Measurements from ENCODE around the gene DDX56.
"Not testable (repeated sequence)": the region's sequence is repeated elsewhere in the genome, so short reads cannot be mapped to it uniquely, and the experiment has no call there.

Gene DDX56

GRCh38 chr7:44563171-44563679, 10.5 kb downstream of the DDX56 start:
- TF ChIP-seq, protein P1, sequence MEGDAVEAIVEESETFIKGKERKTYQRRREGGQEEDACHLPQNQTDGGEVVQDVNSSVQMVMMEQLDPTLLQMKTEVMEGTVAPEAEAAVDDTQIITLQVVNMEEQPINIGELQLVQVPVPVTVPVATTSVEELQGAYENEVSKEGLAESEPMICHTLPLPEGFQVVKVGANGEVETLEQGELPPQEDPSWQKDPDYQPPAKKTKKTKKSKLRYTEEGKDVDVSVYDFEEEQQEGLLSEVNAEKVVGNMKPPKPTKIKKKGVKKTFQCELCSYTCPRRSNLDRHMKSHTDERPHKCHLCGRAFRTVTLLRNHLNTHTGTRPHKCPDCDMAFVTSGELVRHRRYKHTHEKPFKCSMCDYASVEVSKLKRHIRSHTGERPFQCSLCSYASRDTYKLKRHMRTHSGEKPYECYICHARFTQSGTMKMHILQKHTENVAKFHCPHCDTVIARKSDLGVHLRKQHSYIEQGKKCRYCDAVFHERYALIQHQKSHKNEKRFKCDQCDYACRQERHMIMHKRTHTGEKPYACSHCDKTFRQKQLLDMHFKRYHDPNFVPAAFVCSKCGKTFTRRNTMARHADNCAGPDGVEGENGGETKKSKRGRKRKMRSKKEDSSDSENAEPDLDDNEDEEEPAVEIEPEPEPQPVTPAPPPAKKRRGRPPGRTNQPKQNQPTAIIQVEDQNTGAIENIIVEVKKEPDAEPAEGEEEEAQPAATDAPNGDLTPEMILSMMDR (IDR thresholded peaks at IDR 0.05; ENCODE audit: low read length, missing control alignments): no peak
- no peak overlapping the region for H3K4me3 ChIP-seq (replicated peaks; ENCODE audit: low read depth, low read length)
- no peak for DNase-seq (ENCODE audit: low read depth)

GRCh38 chr7:44562622-44562962, 11.1 kb downstream of the DDX56 start:
- DNase-seq (ENCODE audit: low read depth); H3K4me3 ChIP-seq (replicated peaks; ENCODE audit: low read depth, low read length): not testable (repeated sequence)

- TF ChIP-seq, protein P1 (IDR thresholded peaks at IDR 0.05; ENCODE audit: low read length, missing control alignments): no peak
- H3K4me3 ChIP-seq (replicated peaks; ENCODE audit: low read depth, low read length): no peak overlapping the region
- peak; percentile 52 for DNase-seq (ENCODE audit: low read depth)
These were observed 11.6 kb downstream of the DDX56 start for GRCh38 chr7:44561962-44562621.

DNA sequence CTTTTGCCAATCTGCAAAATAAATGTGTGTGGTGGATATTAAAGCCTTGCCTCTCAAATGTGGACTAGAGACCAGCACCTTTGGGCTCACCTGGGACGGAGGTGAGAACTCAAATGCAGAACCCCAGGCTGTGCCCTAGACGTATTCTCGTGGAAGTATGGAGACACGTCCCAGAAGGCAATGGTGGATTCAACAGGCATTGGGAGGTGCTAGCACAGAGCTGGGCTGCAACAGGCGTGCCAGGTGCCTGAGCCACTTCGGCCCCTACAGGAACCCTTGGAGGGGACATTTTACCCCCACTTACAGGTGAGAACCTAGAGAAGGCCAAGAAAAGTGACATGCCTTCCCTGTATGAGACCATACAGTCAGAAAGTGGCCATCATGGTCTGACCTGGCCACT, 12.2 kb downstream of the DDX56 start:
- H3K4me3 ChIP-seq (replicated peaks; ENCODE audit: low read depth, low read length): no peak overlapping the region
- TF ChIP-seq, protein P1 (IDR thresholded peaks at IDR 0.05; ENCODE audit: low read length, missing control alignments): no peak
- no peak for DNase-seq (ENCODE audit: low read depth)

DNA sequence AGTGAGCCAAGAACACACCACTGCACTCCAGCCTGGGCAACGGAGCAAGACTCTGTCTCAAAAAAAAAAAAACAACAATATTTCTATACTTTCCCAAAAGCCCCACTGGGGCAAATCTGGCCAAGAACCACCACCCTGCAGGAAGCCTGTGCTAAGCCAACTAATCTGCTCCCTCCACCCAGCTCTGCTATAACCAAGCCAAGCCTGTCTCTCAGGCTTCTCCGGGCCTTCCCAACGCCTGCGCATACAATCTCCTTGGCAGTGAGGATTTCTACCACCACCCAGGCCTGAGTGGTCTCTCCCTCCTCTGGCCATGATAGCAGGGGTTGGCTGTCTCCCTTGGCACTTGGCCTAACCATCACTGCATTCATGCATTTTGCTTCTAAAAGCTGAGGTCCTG, 14.2 kb downstream of the DDX56 start:
- TF ChIP-seq, protein P1 (IDR thresholded peaks at IDR 0.05; ENCODE audit: low read length, missing control alignments): no peak
- H3K4me3 ChIP-seq (replicated peaks; ENCODE audit: low read depth, low read length): no peak overlapping the region
- DNase-seq (ENCODE audit: low read depth): no peak

DNA sequence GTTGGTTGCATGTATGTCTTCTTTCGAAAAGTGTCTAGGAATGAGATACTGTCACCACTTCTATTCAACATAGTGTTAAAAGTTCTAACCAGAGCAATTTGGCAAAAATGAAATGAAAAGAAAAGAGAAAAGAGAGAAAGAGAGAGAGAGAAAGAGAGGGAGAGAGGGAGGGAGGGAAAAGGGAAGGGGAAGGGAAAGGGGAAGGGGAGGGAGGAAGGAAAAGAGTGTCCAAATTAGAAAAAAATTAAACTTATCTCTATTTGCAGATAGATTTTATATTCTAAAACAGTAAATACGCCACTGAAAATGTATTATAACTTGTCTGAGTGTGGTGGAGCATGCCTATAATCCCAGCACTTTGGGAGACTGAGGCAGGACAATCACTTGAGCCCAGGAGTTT, 16.2 kb downstream of the DDX56 start:
- DNase-seq (ENCODE audit: low read depth): no peak
- TF ChIP-seq, protein P1 (IDR thresholded peaks at IDR 0.05; ENCODE audit: low read length, missing control alignments): no peak
- H3K4me3 ChIP-seq (replicated peaks; ENCODE audit: low read depth, low read length): no peak overlapping the region

DNA sequence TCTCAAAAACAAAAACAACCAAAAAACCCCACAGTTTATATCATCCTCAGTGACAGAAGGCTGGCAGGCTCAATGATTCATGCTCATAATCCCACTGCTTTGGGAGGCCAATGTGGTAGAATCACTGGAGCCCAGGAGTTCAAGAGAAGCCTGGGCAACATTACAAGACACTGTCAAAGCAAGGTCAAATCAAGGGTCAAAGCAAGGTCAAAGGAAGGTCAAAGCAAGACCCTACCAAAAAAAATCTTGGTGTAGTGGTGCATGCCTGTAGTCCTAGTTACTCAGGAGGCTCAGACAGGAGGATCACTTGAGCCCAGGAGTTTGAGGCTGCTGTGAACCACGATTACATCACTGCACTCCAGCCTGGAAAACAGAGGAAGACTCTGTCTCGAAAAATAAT, 18.4 kb downstream of the DDX56 start:
- TF ChIP-seq, protein P1 (IDR thresholded peaks at IDR 0.05; ENCODE audit: low read length, missing control alignments): no peak
- no peak overlapping the region for H3K4me3 ChIP-seq (replicated peaks; ENCODE audit: low read depth, low read length)
- no peak for DNase-seq (ENCODE audit: low read depth)

- not testable (repeated sequence) for H3K4me3 ChIP-seq (replicated peaks; ENCODE audit: low read depth, low read length)
These were observed 21.2 kb downstream of the DDX56 start for GRCh38 chr7:44552473-44553005.

More at GRCh38 chr7:44552473-44553005, 21.2 kb downstream of the DDX56 start:
- not testable (repeated sequence) for DNase-seq (ENCODE audit: low read depth)
